ENCODE results near the gene GALNT15. TPM values are rescaled to one million over a fixed set of nuclear protein-coding genes. Genes with fewer than 3 reads are reported as not detected.

GALNT15 gene
- total RNA-seq, 2 experiments from 2014 or later = not detected

- no peak for DNase-seq
- H3K27me3 Mint-ChIP-seq = peaks cover 14% of the 10 kb centered on the region
- H3K36me3 Mint-ChIP-seq (ENCODE audit: low read depth) = no peaks in the 10 kb centered on the region
- H3K9me3 Mint-ChIP-seq = peaks cover 3% of the 10 kb centered on the region
- ChIA-PET POLR2A (no interaction called here), CTCF (interaction anchor here (0.9 to 1.1 kb wide), 2 partner anchors 123 to 124 kb away, joined by 3 read pairs; no protein-coding TSS in a partner anchor)
- intact Hi-C loops (cut with micrococcal nuclease) = no loop called here
- TF ChIP-seq, protein P1, sequence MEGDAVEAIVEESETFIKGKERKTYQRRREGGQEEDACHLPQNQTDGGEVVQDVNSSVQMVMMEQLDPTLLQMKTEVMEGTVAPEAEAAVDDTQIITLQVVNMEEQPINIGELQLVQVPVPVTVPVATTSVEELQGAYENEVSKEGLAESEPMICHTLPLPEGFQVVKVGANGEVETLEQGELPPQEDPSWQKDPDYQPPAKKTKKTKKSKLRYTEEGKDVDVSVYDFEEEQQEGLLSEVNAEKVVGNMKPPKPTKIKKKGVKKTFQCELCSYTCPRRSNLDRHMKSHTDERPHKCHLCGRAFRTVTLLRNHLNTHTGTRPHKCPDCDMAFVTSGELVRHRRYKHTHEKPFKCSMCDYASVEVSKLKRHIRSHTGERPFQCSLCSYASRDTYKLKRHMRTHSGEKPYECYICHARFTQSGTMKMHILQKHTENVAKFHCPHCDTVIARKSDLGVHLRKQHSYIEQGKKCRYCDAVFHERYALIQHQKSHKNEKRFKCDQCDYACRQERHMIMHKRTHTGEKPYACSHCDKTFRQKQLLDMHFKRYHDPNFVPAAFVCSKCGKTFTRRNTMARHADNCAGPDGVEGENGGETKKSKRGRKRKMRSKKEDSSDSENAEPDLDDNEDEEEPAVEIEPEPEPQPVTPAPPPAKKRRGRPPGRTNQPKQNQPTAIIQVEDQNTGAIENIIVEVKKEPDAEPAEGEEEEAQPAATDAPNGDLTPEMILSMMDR (IDR thresholded peaks at IDR 0.05) = no peak
- H3K27ac Mint-ChIP-seq = no peak overlapping the region
- no peak overlapping the region for H3K4me3 Mint-ChIP-seq
- no peak for ATAC-seq
- H3K4me1 Mint-ChIP-seq (ENCODE audit: low read depth) = no peaks in the 10 kb centered on the region
Observed at GRCh38 chr3:16173283-16174025, 1.0 kb upstream of the GALNT15 start.

GRCh38 chr3:16174026-16174355 lies 489 bp upstream of the GALNT15 start:
- Mint-ChIP-seq H3K9me3 (peaks cover 3% of the 10 kb centered on the region), H3K36me3 (ENCODE audit: low read depth) (no peaks in the 10 kb centered on the region), H3K4me3 (no peak overlapping the region), H3K27ac (no peak overlapping the region), H3K4me1 (ENCODE audit: low read depth) (no peaks in the 10 kb centered on the region), H3K27me3 (peaks cover 18% of the 10 kb centered on the region)
- ChIA-PET CTCF (interaction anchor here (0.9 to 1.1 kb wide), 2 partner anchors 123 to 125 kb away, joined by 3 read pairs; no protein-coding TSS in a partner anchor), POLR2A (no interaction called here)
- ATAC-seq (no peak), DNase-seq (no peak)
- TF ChIP-seq, protein P1 (IDR thresholded peaks at IDR 0.05) = no peak
- intact Hi-C loops (cut with micrococcal nuclease) = no loop called here

DNA sequence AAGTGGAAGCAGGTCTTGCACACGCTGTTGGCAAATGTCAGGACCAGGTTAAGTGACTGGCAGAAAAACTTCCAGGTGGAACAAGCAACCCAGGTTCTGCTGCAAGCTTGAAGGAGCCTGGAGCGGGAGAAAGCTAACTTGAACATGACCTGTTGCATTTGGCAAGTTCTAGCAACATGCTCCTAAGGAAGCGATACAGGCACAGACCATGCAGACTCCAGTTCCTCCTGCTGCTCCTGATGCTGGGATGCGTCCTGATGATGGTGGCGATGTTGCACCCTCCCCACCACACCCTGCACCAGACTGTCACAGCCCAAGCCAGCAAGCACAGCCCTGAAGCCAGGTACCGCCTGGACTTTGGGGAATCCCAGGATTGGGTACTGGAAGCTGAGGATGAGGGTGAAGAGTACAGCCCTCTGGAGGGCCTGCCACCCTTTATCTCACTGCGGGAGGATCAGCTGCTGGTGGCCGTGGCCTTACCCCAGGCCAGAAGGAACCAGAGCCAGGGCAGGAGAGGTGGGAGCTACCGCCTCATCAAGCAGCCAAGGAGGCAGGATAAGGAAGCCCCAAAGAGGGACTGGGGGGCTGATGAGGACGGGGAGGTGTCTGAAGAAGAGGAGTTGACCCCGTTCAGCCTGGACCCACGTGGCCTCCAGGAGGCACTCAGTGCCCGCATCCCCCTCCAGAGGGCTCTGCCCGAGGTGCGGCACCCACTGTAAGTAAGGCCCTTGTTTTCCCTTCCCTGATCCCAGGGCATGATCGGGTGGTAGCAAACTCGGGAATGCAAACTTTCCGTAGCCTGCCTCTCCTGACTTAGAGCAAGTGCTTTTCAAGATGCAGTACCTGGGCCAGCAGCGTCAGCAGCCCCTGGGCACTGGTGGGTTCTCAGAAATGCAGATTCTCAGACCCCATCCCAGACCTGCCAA lies 759 bp downstream of the GALNT15 start:
- TF ChIP-seq, protein P1 (IDR thresholded peaks at IDR 0.05) = no peak
- Mint-ChIP-seq H3K36me3 (ENCODE audit: low read depth) (no peaks in the 10 kb centered on the region), H3K27ac (no peak overlapping the region), H3K4me3 (no peak overlapping the region), H3K4me1 (ENCODE audit: low read depth) (no peaks in the 10 kb centered on the region), H3K27me3 (peaks cover 18% of the 10 kb centered on the region), H3K9me3 (no peaks in the 10 kb centered on the region)
- POLR2A ChIA-PET = no interaction called here
- CTCF ChIA-PET = interaction anchor here (2.9 kb wide), 1 partner anchor 126 kb away, joined by 15 read pairs; no protein-coding TSS in a partner anchor
- ATAC-seq (no peak), DNase-seq (no peak)
- intact Hi-C loops (cut with micrococcal nuclease) = loop anchor here (5.0 kb wide), 1 partner anchor 358 kb away; no protein-coding TSS in a partner anchor

DNA sequence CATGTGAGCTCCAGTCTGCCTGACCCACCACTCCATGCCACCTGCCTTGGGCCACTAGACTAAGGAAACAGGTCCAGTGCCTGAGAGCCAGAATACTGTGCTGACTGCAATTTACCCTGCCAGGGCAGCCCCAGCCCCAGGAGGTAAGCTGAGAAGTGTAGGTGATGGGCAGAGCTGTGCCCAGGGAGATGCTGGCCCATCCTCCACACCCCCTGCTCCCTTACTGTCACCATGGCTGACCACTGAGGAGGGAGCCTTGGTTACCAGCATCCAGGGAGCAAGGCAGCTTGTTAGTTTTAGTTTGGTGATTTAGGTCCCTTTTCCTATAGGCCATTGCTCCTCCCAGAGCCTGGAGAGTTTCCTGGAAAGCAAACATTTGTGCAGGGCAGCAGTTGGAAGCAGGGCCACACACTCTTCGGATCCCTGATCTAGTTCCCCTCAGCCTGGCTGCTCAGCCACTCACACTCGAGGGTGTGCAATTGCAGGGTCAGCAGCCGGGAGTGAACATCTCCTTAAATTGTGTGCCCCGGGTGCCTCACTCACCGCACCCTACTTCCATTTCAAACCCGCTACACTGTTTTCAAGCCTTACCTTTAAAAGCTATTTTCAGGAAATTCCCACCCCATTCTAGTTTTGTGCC lies 2.0 kb downstream of the GALNT15 start:
- CTCF ChIA-PET = interaction anchor here (1.1 to 2.9 kb wide), 2 partner anchors 20 to 127 kb away, joined by 3 to 15 read pairs; no protein-coding TSS in a partner anchor
- H3K9me3 Mint-ChIP-seq = no peaks in the 10 kb centered on the region
- TF ChIP-seq, protein P1 (IDR thresholded peaks at IDR 0.05) = no peak
- H3K4me1 Mint-ChIP-seq (ENCODE audit: low read depth) = no peaks in the 10 kb centered on the region
- POLR2A ChIA-PET = no interaction called here
- DNase-seq (no peak), ATAC-seq (no peak)
- no peak overlapping the region for H3K27ac Mint-ChIP-seq
- intact Hi-C loops (cut with micrococcal nuclease) = loop anchor here (5.0 kb wide), 1 partner anchor 359 kb away; no protein-coding TSS in a partner anchor
- peaks cover 18% of the 10 kb centered on the region for H3K27me3 Mint-ChIP-seq
- H3K4me3 Mint-ChIP-seq = no peak overlapping the region
- no peaks in the 10 kb centered on the region for H3K36me3 Mint-ChIP-seq (ENCODE audit: low read depth)
